Inflammatory macrophage treated with lipopolysaccharide for 4 hours (primary cell): ENCODE data around the gene CCDC138.

ENCODE experiments used
- DNase-seq: peaks from one replicate; pipeline ENCODE4 v3.0.0-alpha.2; 2020

CCDC138 gene

GRCh38 chr2:108829578-108830310, 43.2 kb downstream of the CCDC138 start:
- DNase-seq, result no peak

- DNase-seq, result no peak
Measured at GRCh38 chr2:108833219-108833618, 46.6 kb downstream of the CCDC138 start.

- DNase-seq, result no peak
Measured at GRCh38 chr2:108834620-108835019, 48.0 kb downstream of the CCDC138 start.

GRCh38 chr2:108835040-108835439, 48.5 kb downstream of the CCDC138 start:
- DNase-seq, result no peak

- DNase-seq, result no peak
Measured at GRCh38 chr2:108837198-108837597, 50.6 kb downstream of the CCDC138 start.

GRCh38 chr2:108841506-108841905, 54.9 kb downstream of the CCDC138 start:
- DNase-seq, result no peak

GRCh38 chr2:108845923-108846322, 59.4 kb downstream of the CCDC138 start:
- DNase-seq, result no peak

- no peak for DNase-seq
Measured at GRCh38 chr2:108847000-108847399, 60.4 kb downstream of the CCDC138 start.

- no peak for DNase-seq
Measured at GRCh38 chr2:108852375-108852774, 65.8 kb downstream of the CCDC138 start.

GRCh38 chr2:108853421-108853820, 66.8 kb downstream of the CCDC138 start:
- DNase-seq, result no peak

GRCh38 chr2:108854484-108854883, 67.9 kb downstream of the CCDC138 start:
- DNase-seq, result no peak

- no peak for DNase-seq
Measured at GRCh38 chr2:108855194-108855593, 68.6 kb downstream of the CCDC138 start.

GRCh38 chr2:108858894-108859293, 72.3 kb downstream of the CCDC138 start:
- DNase-seq, result no peak

- no peak for DNase-seq
Measured at GRCh38 chr2:108866041-108866440, 79.5 kb downstream of the CCDC138 start.

GRCh38 chr2:108868911-108869310, 82.3 kb downstream of the CCDC138 start:
- no peak for DNase-seq

- no peak for DNase-seq
Measured at GRCh38 chr2:108869542-108869941, 83.0 kb downstream of the CCDC138 start.

- DNase-seq, result no peak
Measured at GRCh38 chr2:108870069-108870644, 83.6 kb downstream of the CCDC138 start.

- DNase-seq, result no peak
Measured at GRCh38 chr2:108877506-108877905, 90.9 kb downstream of the CCDC138 start.

GRCh38 chr2:108878276-108878675, 91.7 kb downstream of the CCDC138 start:
- no peak for DNase-seq

GRCh38 chr2:108884619-108885018, 98.0 kb downstream of the CCDC138 start:
- no peak for DNase-seq

GRCh38 chr2:108889907-108890306, 103.3 kb downstream of the CCDC138 start:
- DNase-seq, result no peak

GRCh38 chr2:108893277-108893676, 106.7 kb downstream of the CCDC138 start:
- DNase-seq, result no peak

GRCh38 chr2:108894766-108895165, 108.2 kb downstream of the CCDC138 start:
- DNase-seq, result no peak

- DNase-seq, result no peak
Measured at GRCh38 chr2:108895188-108895587, 108.6 kb downstream of the CCDC138 start.

GRCh38 chr2:108896741-108897140, 110.2 kb downstream of the CCDC138 start:
- DNase-seq, result no peak
